Nephron (organoid): ENCODE measurements around the gene REEP1.

ENCODE experiments used
- H3K27ac Mint-ChIP-seq, 3 experiments: 2 replicates each; pipeline ENCODE4 v1.8.0; 2020; ENCODE audit warnings: mixed read lengths in 3 of 3, mild to moderate bottlenecking in 2 of 3, moderate library complexity in 1 of 3
- H3K27me3 Mint-ChIP-seq: 2 replicates; pipeline ENCODE4 v1.8.0; 2021; ENCODE audit warnings: low read depth, mild to moderate bottlenecking, moderate library complexity, mixed read lengths
- H3K36me3 Mint-ChIP-seq: 2 replicates; pipeline ENCODE4 v1.8.0; 2020; ENCODE audit warnings: low read depth, mixed read lengths
- H3K4me1 Mint-ChIP-seq: 2 replicates; pipeline ENCODE4 v1.8.0; 2020; ENCODE audit warnings: mixed read lengths
- H3K4me3 Mint-ChIP-seq, 3 experiments: 2 replicates each; pipeline ENCODE4 v1.8.0; 2020; ENCODE audit warnings: mild to moderate bottlenecking in 3 of 3, mixed read lengths in 3 of 3, moderate library complexity in 2 of 3
- H3K9me3 Mint-ChIP-seq: 2 replicates; pipeline ENCODE4 v1.8.0; 2020; ENCODE audit warnings: mixed read lengths
- CTCF ChIP-seq, 3 experiments: fragments of 200-600 bp; sonication (generic); IDR thresholded peaks; one replicate each; pipeline ENCODE4 v1.5.0; 2021; ENCODE audit warnings: antibody characterized with exemption in 3 of 3; ENCODE audit not compliant: unreplicated experiment in 3 of 3

The REEP1 gene

GRCh38 chr2:86298411-86299390 is 38.7 kb downstream of the REEP1 start:
- TF ChIP-seq CTCF (IDR thresholded peaks at IDR 0.05; ENCODE audit: unreplicated experiment in 3 of 3) = peak; percentile 34 to 48 (median 39)
- Mint-ChIP-seq H3K4me1 (peaks cover 45% of the 10 kb centered on the region), H3K4me3 (no peak overlapping the region), H3K27ac (peak overlapping the region in 1 of 3 experiments; percentile 46), H3K9me3 (no peaks in the 10 kb centered on the region), H3K27me3 (no peaks in the 10 kb centered on the region), H3K36me3 (no peaks in the 10 kb centered on the region)

GRCh38 chr2:86297382-86298147 is 39.9 kb downstream of the REEP1 start:
- no peaks in the 10 kb centered on the region for H3K36me3 Mint-ChIP-seq
- H3K4me1 Mint-ChIP-seq = peaks cover 43% of the 10 kb centered on the region
- H3K27ac Mint-ChIP-seq = no peak overlapping the region
- H3K9me3 Mint-ChIP-seq = no peaks in the 10 kb centered on the region
- no peak for TF ChIP-seq CTCF (IDR thresholded peaks at IDR 0.05; ENCODE audit: unreplicated experiment in 3 of 3)
- H3K27me3 Mint-ChIP-seq = no peaks in the 10 kb centered on the region
- H3K4me3 Mint-ChIP-seq = no peak overlapping the region

- H3K4me3 Mint-ChIP-seq = no peak overlapping the region
- no peaks in the 10 kb centered on the region for H3K27me3 Mint-ChIP-seq
- TF ChIP-seq CTCF (IDR thresholded peaks at IDR 0.05; ENCODE audit: unreplicated experiment in 3 of 3) = no peak
- H3K36me3 Mint-ChIP-seq = no peaks in the 10 kb centered on the region
- peaks cover 37% of the 10 kb centered on the region for H3K4me1 Mint-ChIP-seq
- H3K9me3 Mint-ChIP-seq = no peaks in the 10 kb centered on the region
- no peak overlapping the region for H3K27ac Mint-ChIP-seq
Measured at GRCh38 chr2:86296947-86297346, 40.5 kb downstream of the REEP1 start.

GRCh38 chr2:86295066-86295465 is 42.4 kb downstream of the REEP1 start:
- H3K4me3 Mint-ChIP-seq = no peak overlapping the region
- H3K27me3 Mint-ChIP-seq = no peaks in the 10 kb centered on the region
- H3K36me3 Mint-ChIP-seq = no peaks in the 10 kb centered on the region
- peaks cover 27% of the 10 kb centered on the region for H3K4me1 Mint-ChIP-seq
- TF ChIP-seq CTCF (IDR thresholded peaks at IDR 0.05; ENCODE audit: unreplicated experiment in 3 of 3) = no peak
- H3K9me3 Mint-ChIP-seq = no peaks in the 10 kb centered on the region
- H3K27ac Mint-ChIP-seq = no peak overlapping the region

GRCh38 chr2:86293612-86294011 is 43.8 kb downstream of the REEP1 start:
- Mint-ChIP-seq H3K36me3 (no peaks in the 10 kb centered on the region), H3K9me3 (no peaks in the 10 kb centered on the region), H3K4me3 (no peak overlapping the region), H3K4me1 (peaks cover 20% of the 10 kb centered on the region), H3K27ac (no peak overlapping the region), H3K27me3 (no peaks in the 10 kb centered on the region)
- no peak for TF ChIP-seq CTCF (IDR thresholded peaks at IDR 0.05; ENCODE audit: unreplicated experiment in 3 of 3)
